Measurements from ENCODE around the gene TRIM2. TPM values are rescaled to one million over a fixed set of nuclear protein-coding genes. Genes with fewer than 3 reads are reported as not detected.

TRIM2 gene
- total RNA-seq, 2 experiments from 2014 or later: 0.63 to 1.4 TPM

GRCh38 chr4:153243468-153243867, 39.2 kb downstream of the TRIM2 start:
- no peak overlapping the region for H3K27ac Mint-ChIP-seq
- no peak for ATAC-seq
- intact Hi-C loops (cut with micrococcal nuclease): no loop called here

GRCh38 chr4:153244969-153245368, 40.7 kb downstream of the TRIM2 start:
- DNase-seq (no peak), ATAC-seq (no peak)
- ChIA-PET POLR2A (interaction anchor here (0.6 to 1.0 kb wide), 2 partner anchors 22 to 23 kb away, joined by 3 read pairs; no protein-coding TSS in a partner anchor), CTCF (no interaction called here)
- Mint-ChIP-seq H3K4me3 (no peak overlapping the region), H3K9me3 (no peaks in the 10 kb centered on the region), H3K27me3 (no peaks in the 10 kb centered on the region), H3K27ac (no peak overlapping the region), H3K4me1 (ENCODE audit: low read depth) (peaks cover 15% of the 10 kb centered on the region), H3K36me3 (ENCODE audit: low read depth) (no peaks in the 10 kb centered on the region)
- intact Hi-C loops (cut with micrococcal nuclease): no loop called here
- TF ChIP-seq, protein P1, sequence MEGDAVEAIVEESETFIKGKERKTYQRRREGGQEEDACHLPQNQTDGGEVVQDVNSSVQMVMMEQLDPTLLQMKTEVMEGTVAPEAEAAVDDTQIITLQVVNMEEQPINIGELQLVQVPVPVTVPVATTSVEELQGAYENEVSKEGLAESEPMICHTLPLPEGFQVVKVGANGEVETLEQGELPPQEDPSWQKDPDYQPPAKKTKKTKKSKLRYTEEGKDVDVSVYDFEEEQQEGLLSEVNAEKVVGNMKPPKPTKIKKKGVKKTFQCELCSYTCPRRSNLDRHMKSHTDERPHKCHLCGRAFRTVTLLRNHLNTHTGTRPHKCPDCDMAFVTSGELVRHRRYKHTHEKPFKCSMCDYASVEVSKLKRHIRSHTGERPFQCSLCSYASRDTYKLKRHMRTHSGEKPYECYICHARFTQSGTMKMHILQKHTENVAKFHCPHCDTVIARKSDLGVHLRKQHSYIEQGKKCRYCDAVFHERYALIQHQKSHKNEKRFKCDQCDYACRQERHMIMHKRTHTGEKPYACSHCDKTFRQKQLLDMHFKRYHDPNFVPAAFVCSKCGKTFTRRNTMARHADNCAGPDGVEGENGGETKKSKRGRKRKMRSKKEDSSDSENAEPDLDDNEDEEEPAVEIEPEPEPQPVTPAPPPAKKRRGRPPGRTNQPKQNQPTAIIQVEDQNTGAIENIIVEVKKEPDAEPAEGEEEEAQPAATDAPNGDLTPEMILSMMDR (IDR thresholded peaks at IDR 0.05): no peak

More at GRCh38 chr4:153243468-153243867, 39.2 kb downstream of the TRIM2 start:
- no peak overlapping the region for H3K4me3 Mint-ChIP-seq
- H3K27me3 Mint-ChIP-seq: no peaks in the 10 kb centered on the region
- CTCF ChIA-PET: no interaction called here
- POLR2A ChIA-PET: no interaction called here
- no peaks in the 10 kb centered on the region for H3K36me3 Mint-ChIP-seq (ENCODE audit: low read depth)
- peaks cover 7% of the 10 kb centered on the region for H3K4me1 Mint-ChIP-seq (ENCODE audit: low read depth)
- TF ChIP-seq, protein P1 (IDR thresholded peaks at IDR 0.05): no peak
- no peak for DNase-seq
- H3K9me3 Mint-ChIP-seq: no peaks in the 10 kb centered on the region

- intact Hi-C loops (cut with micrococcal nuclease): no loop called here
- no peaks in the 10 kb centered on the region for H3K36me3 Mint-ChIP-seq (ENCODE audit: low read depth)
- TF ChIP-seq, protein P1 (IDR thresholded peaks at IDR 0.05): no peak
- H3K9me3 Mint-ChIP-seq: no peaks in the 10 kb centered on the region
- DNase-seq (no peak), ATAC-seq (no peak)
- no peak overlapping the region for H3K4me3 Mint-ChIP-seq
- peaks cover 15% of the 10 kb centered on the region for H3K4me1 Mint-ChIP-seq (ENCODE audit: low read depth)
- CTCF ChIA-PET: interaction anchor here (1.4 kb wide), 1 partner anchor 118 kb away, joined by 3 read pairs; no protein-coding TSS in a partner anchor
- POLR2A ChIA-PET: interaction anchor here (1.0 kb wide), 1 partner anchor 23 kb away, joined by 3 read pairs; no protein-coding TSS in a partner anchor
- H3K27me3 Mint-ChIP-seq: no peaks in the 10 kb centered on the region
- H3K27ac Mint-ChIP-seq: no peak overlapping the region
These were observed 41.5 kb downstream of the TRIM2 start for GRCh38 chr4:153245775-153246174.

- CTCF ChIA-PET: interaction anchor here (1.4 kb wide), 1 partner anchor 119 kb away, joined by 3 read pairs; no protein-coding TSS in a partner anchor
- POLR2A ChIA-PET: no interaction called here
- DNase-seq (no peak), ATAC-seq (no peak)
- Mint-ChIP-seq H3K27me3 (no peaks in the 10 kb centered on the region), H3K4me3 (no peak overlapping the region), H3K36me3 (ENCODE audit: low read depth) (no peaks in the 10 kb centered on the region), H3K4me1 (ENCODE audit: low read depth) (peaks cover 15% of the 10 kb centered on the region), H3K27ac (no peak overlapping the region), H3K9me3 (no peaks in the 10 kb centered on the region)
- TF ChIP-seq, protein P1 (IDR thresholded peaks at IDR 0.05): no peak
- intact Hi-C loops (cut with micrococcal nuclease): no loop called here
These were observed 42.3 kb downstream of the TRIM2 start for GRCh38 chr4:153246446-153247115.

- ChIA-PET CTCF (interaction anchor here (0.7 to 3.0 kb wide), 3 partner anchors 120 to 592 kb away, joined by 3 to 8 read pairs (median 4); no protein-coding TSS in a partner anchor), POLR2A (no interaction called here)
- intact Hi-C loops (cut with micrococcal nuclease): no loop called here
- DNase-seq (no peak), ATAC-seq (no peak)
- TF ChIP-seq, protein P1 (IDR thresholded peaks at IDR 0.05): no peak
- Mint-ChIP-seq H3K36me3 (ENCODE audit: low read depth) (no peaks in the 10 kb centered on the region), H3K27ac (no peak overlapping the region), H3K4me1 (ENCODE audit: low read depth) (peaks cover 15% of the 10 kb centered on the region), H3K27me3 (no peaks in the 10 kb centered on the region), H3K9me3 (no peaks in the 10 kb centered on the region), H3K4me3 (no peak overlapping the region)
These were observed 42.9 kb downstream of the TRIM2 start for GRCh38 chr4:153247116-153247490.

Measured in activated CD8-positive, alpha-beta T cell treated with anti-CD3 and anti-CD28 coated beads for 36 hours (primary cell).